Measurements from ENCODE around the gene CHRNA4.

DNA sequence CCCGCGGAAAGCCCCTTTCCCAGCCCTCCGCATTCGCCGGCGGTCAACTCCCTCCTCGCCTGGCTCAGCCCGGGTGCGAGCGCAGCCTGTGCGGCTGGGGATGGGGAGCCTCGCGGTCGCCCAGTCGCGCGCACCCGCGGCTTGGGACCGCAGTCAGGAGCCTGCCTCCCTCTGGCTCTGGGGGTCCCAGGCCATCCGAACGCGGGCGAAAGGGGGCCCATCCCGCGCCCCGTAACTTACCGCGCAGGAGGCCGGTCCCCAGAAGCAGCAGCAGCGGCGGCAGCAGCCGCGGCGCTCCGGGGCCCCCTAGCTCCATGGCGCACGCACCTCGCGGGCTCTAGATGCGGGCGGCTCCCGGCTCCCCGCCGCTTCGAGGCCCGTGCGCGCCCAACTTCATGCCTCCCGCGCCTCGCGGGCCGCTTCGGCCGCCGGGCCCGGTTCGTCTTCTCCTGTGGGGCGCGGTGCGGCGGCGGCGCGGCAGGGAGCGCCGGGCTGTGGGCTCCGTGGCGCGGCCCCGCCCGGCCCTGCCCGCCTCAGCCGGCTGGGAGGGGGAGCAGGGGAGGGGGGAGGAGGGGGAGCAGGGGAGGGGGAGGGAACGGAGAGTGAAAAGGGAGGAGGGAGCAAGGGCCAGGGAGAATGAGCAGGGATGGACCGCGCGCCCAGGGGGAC is at the start of gene CHRNA4:
- TF ChIP-seq FOXA1 (IDR thresholded peaks at IDR 0.05), result no peak
- TF ChIP-seq FOXM1 (IDR thresholded peaks at IDR 0.05; ENCODE audit: borderline replicate concordance), result no peak
- TF ChIP-seq NFRKB (IDR thresholded peaks at IDR 0.05), result no peak
- no peak for TF ChIP-seq HDGF (IDR thresholded peaks at IDR 0.05; ENCODE audit: borderline replicate concordance)
- TF ChIP-seq ELF4 (IDR thresholded peaks at IDR 0.05), result no peak
